Measurements from ENCODE around the gene ACACA.

The ACACA gene

GRCh38 chr17:37231887-37232286 is 174.7 kb downstream of the ACACA start:
- no peak for DNase-seq (ENCODE audit: low read depth)

GRCh38 chr17:37230633-37231032 is 176.0 kb downstream of the ACACA start:
- DNase-seq (ENCODE audit: low read depth) = no peak

- no peak for DNase-seq (ENCODE audit: low read depth)
These were observed 181.2 kb downstream of the ACACA start for GRCh38 chr17:37225465-37225864.

DNA sequence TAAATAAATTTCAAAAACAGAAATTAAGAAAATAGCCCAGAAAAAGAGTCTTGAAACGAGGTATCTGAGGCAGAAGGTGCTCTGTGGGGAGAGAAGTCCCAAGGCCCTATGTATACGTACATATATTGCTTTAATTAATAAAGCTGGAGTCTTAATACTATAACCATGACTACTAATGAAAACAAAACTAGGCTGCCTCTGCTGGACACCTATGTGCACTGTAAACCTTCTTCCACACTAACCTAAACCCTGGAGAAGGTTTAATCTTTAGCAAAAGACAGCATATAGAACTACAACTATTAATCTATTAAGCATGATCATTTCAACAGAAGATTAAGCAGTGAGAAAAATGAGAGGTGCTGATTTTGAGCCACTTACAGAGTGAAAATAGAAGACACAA is 184.8 kb downstream of the ACACA start:
- DNase-seq (ENCODE audit: low read depth) = no peak

GRCh38 chr17:37220607-37220953 is 186.1 kb downstream of the ACACA start:
- DNase-seq (ENCODE audit: low read depth) = no peak

- DNase-seq (ENCODE audit: low read depth) = no peak
These were observed 186.6 kb downstream of the ACACA start for GRCh38 chr17:37219876-37220606.

GRCh38 chr17:37218849-37219248 is 187.8 kb downstream of the ACACA start:
- no peak for DNase-seq (ENCODE audit: low read depth)

GRCh38 chr17:37214416-37214815 is 192.2 kb downstream of the ACACA start:
- no peak for DNase-seq (ENCODE audit: low read depth)

- DNase-seq (ENCODE audit: low read depth) = no peak
These were observed 192.7 kb downstream of the ACACA start for GRCh38 chr17:37213927-37214326.

DNA sequence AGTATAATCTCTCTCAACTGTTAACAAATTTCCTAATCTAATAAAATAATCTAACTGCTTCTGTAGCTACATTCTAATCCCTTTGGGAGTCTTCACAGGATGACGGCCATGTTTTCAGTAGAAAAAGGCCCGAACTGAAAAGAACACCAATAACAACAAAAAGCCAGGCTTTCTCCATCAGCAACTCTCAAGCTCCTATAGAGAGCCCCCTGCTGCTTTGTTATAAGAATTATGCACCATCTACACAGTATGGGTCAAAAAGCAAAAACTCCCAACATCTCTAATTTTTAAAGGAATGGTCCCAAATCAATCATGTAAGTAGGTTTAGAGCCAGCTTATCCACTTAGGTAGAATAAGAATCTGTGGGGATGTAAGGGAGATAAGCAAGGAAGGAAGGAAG is 194.5 kb downstream of the ACACA start:
- no peak for DNase-seq (ENCODE audit: low read depth)

GRCh38 chr17:37211136-37211535 is 195.5 kb downstream of the ACACA start:
- DNase-seq (ENCODE audit: low read depth) = no peak

GRCh38 chr17:37207103-37207502 is 199.5 kb downstream of the ACACA start:
- DNase-seq (ENCODE audit: low read depth) = no peak

DNA sequence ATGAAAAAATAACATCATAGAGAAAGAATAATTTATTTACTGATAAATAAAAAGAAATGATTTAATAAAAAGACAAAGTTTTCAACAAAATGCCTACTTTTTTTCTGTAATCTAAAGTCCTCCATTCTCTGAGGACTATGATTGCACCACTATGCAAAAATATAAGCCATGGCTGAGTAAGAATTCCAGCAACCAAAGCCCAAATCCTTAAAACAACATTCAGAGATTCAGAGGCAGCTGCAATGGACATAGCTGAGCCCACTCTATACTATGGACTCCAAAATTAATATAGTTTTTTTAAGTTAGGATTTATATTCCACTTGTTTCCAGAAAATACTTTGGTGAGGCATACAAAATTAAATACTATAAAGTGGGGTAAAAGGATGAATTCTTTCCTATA is 200.3 kb downstream of the ACACA start:
- no peak for DNase-seq (ENCODE audit: low read depth)

DNA sequence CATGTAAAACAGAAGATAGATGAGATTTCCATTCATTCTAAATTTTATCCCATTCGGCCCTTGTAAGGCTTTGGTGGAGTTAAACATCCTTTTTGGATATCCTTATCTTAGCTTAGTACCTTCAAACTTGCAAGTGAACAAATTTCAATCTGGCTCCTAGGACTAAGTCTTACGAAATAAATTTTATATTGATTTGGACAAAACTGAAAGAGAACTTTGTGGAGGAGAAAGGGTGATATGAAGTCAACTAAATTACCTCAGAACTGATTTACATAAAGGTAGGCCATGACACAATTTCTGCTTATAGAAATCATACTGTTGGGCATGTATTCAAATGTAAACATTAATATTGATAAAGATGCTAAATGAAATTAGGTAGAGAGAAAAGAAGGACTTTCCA is 206.1 kb downstream of the ACACA start:
- no peak for DNase-seq (ENCODE audit: low read depth)

GRCh38 chr17:37197336-37197735 is 209.3 kb downstream of the ACACA start:
- no peak for DNase-seq (ENCODE audit: low read depth)

DNA sequence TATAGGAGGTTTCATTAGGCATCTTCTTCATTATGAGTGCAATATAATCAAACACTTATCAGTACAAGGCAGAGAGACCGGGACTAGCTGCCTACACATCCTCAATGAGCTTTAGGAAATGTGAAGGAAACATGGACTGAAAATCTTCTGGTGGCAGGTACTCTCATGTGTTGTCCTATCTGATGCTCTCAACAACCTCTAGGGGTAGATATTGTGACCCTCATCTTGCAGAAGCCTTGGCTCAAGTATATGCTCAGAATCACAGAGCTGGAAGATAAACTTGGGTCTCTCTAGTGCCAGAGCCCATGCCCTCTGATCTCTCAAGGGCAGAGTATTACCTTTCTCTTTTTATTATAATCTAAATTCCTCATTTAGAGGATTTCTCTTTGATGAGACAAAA is 212.4 kb downstream of the ACACA start:
- no peak for DNase-seq (ENCODE audit: low read depth)

DNA sequence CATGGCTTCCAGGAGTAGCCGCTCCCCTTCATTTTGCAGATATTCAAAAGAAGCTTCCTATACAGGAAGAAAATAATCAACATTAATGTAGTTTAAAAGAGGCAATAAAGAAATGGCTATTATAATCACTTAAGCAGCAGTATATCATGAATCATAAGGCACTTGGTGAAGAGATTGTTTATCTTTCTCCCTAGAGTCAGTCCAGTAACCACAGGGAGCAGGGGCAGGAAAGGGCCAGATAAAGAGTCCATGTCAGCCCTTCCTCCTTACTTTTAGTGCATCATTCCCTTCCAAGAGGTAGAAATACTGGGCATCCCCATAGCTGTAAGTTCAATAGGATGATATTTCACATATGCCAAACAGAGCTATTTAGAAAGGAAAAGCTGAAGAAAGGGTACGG is 215.4 kb downstream of the ACACA start:
- DNase-seq (ENCODE audit: low read depth) = no peak

- DNase-seq (ENCODE audit: low read depth) = no peak
These were observed 216.1 kb downstream of the ACACA start for GRCh38 chr17:37190493-37190892.

- no peak for DNase-seq (ENCODE audit: low read depth)
These were observed 218.5 kb downstream of the ACACA start for GRCh38 chr17:37188157-37188556.

DNA sequence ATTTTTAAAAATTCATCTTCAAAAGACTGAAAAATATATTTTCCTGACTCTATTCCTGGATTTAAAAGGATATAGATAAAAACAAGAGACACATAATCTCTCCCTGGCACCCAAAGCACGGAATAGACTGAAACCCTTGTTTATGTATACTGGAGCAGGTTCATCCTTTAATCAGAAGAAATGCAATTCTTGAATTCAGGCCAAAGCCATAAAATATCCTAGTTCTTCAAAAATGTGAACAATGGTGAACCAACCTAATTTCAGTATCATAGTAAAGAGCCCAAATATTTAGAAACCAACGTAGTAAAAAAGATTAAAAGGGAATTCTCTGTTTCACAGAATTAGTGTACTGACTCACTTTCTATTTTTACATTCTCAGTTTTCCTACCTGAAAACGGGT is 219.4 kb downstream of the ACACA start:
- DNase-seq (ENCODE audit: low read depth) = no peak

GRCh38 chr17:37182786-37183465 is 223.7 kb downstream of the ACACA start:
- DNase-seq (ENCODE audit: low read depth) = no peak

- no peak for DNase-seq (ENCODE audit: low read depth)
These were observed 226.3 kb downstream of the ACACA start for GRCh38 chr17:37180376-37180775.

DNA sequence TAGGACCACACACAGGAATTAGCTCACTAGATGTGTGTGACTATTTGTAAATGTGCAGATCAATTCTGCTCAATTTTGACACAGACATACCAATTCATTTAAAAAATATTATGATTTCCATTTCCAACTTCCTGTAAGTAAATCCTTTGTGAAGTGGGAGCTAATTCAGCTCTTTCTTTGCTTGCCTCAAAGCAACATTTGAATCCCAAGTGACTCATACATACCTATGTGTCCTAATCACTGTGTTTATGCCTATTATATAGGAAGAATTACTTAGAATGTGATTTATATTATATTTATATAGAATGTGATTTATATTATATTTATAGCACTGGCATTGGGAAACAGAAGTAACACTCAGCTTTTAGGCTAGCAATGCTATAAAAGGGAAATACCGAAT is 226.7 kb downstream of the ACACA start:
- DNase-seq (ENCODE audit: low read depth) = no peak

GRCh38 chr17:37177254-37177870 is 229.3 kb downstream of the ACACA start:
- DNase-seq (ENCODE audit: low read depth) = no peak
